AG09309 (cell line): ENCODE measurements around the gene GATAD2B.

Experiments
- DNase-seq: peaks from one replicate; pipeline ENCODE4 v3.0.0-alpha.2; 2010; ENCODE audit warnings: low read depth
- H3K4me3 ChIP-seq: 2 replicates; pipeline ENCODE4 v1.5.1; 2011; ENCODE audit warnings: mild to moderate bottlenecking, low read depth, low read length, moderate library complexity; ENCODE audit not compliant: control insufficient read depth
- TF ChIP-seq, protein P1 (sequence below): IDR thresholded peaks from 2 replicates; pipeline ENCODE4 v1.5.1; 2011; ENCODE audit warnings: mild to moderate bottlenecking, low read depth, low read length, inconsistent platforms; ENCODE audit not compliant: insufficient read depth, control insufficient read depth; ENCODE audit errors: missing control alignments

The GATAD2B gene

DNA sequence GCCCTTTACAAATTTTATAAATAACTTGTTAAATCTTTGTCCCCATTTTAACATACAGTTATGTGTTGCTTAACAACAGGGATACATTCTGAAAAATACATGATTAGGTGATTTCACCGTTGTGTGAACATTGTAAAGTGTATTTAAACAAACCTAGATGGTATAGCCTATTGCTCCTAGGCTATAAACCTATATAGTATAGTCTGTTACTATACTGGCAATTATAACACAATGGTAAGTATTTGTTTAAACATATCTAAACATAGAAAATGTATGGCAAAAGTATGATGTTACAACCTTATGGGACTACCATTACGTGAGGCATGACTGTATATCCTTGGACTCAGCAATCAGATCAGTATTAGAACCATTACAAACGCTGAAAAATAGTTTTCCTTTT is 36.6 kb downstream of the GATAD2B start:
- TF ChIP-seq, protein P1, sequence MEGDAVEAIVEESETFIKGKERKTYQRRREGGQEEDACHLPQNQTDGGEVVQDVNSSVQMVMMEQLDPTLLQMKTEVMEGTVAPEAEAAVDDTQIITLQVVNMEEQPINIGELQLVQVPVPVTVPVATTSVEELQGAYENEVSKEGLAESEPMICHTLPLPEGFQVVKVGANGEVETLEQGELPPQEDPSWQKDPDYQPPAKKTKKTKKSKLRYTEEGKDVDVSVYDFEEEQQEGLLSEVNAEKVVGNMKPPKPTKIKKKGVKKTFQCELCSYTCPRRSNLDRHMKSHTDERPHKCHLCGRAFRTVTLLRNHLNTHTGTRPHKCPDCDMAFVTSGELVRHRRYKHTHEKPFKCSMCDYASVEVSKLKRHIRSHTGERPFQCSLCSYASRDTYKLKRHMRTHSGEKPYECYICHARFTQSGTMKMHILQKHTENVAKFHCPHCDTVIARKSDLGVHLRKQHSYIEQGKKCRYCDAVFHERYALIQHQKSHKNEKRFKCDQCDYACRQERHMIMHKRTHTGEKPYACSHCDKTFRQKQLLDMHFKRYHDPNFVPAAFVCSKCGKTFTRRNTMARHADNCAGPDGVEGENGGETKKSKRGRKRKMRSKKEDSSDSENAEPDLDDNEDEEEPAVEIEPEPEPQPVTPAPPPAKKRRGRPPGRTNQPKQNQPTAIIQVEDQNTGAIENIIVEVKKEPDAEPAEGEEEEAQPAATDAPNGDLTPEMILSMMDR, result no peak
- DNase-seq, result no peak
- no peak overlapping the region for H3K4me3 ChIP-seq

DNA sequence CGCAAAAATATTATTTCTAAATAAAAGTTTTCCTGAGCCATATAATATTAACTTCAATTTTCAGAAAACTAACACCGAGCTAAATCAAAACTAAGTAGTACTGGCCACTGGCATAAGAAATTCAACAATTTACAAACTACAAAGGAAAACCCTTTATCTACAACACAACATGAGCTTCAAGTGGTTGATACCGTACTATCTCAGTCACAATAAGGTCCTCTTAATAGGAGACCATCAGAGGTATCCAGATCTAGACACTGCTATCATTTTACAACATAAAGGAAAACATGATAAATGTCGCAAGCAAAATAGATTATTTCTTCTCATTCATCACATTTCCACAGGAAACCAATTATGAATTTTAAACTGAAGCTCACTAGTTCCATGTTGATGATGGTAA is 39.5 kb downstream of the GATAD2B start:
- TF ChIP-seq, protein P1, result no peak
- DNase-seq, result no peak
- H3K4me3 ChIP-seq, result no peak overlapping the region

DNA sequence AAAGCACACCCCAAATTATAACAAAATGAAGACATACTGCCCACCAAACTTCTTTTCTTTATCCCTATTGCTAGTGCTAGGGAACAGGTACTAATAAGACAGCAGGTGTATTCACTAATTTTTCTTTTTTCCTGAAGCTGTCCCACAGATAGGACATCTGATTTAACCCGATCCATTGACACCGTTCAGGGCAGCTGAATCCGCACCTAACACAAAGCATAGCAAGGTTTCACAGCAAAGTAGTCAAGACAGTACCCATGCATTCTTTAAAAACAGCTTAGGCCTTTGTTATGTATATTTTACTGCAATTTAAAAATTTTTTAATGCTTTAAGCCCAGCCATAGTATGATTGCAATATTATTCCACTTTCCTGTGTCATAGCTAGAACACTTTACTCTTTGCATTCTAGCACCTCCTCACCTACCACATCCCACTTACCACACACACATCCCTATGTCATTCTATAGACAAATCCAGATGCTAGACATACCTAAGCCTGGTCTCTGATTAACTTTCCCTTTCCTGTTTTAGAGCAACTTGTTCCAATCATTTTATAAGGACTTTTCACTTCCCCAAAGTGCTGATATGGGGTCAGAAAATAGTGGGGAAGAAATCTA is 40.4 kb downstream of the GATAD2B start:
- TF ChIP-seq, protein P1, result no peak
- H3K4me3 ChIP-seq, result no peak overlapping the region
- no peak for DNase-seq

DNA sequence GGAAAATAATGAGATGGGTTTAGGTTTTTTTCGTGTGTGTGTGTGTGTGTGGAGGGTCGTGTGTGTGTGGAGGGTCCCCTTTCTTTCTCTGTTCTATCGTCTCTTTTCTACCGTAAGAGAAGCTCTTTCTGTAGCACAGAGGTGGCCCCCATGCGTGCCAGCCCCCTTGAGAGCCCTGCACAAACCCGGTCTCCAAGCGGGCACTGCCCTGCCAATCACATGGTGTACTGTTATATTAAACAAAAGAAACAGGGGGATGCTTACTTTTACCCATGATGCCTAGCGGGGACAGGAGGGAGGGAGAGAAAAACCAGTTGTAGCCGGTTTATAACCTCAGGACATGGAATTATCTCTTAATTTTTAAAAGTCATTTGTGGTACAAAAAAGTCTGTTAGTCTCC is 41.0 kb downstream of the GATAD2B start:
- DNase-seq, result no peak

DNA sequence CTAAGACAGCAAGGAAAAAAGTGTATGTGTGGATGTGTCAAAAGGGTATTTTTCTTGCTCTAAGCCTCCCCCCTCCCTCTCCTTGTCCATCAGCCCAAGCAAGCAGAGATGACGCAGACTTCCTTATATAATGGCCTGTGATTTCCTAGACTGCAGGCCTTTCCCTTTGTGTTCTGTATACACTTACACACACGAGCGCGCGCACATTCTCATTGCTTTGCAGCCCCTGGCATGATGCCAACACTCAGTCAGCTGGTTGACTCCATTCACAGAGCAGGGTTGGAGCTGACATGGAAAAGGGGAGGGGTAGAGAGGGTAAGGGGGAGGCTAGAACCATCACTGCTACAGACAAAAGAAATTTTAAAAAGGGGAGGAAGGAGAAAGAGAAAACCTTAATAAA is 41.8 kb downstream of the GATAD2B start:
- TF ChIP-seq, protein P1, result no peak
- H3K4me3 ChIP-seq, result no peak overlapping the region
- peak; percentile 33 for DNase-seq

More for the DNA sequence above, 41.0 kb downstream of the GATAD2B start:
- TF ChIP-seq, protein P1, result no peak
- H3K4me3 ChIP-seq, result peak overlapping the region; percentile 18

DNA sequence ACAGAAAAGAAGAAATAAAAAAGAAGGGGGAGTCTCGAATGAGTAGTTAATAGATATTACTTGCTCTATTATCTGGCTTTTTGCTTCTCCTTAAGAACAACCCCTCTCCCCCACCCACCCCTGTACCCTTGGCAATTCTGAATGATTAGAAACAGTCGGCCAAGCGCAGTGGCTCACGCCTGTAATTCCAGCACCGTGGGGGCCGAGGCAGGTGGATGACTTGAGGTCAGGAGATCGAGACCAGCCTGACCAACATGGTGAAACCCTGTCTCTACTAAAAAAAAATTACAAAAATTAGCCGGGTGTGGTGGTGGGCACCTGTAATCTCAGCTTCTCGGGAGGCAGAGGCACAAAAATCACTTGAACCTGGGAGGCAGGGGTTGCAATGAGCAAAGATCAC is 42.7 kb downstream of the GATAD2B start:
- DNase-seq, result no peak
- H3K4me3 ChIP-seq, result no peak overlapping the region
- TF ChIP-seq, protein P1, result no peak

DNA sequence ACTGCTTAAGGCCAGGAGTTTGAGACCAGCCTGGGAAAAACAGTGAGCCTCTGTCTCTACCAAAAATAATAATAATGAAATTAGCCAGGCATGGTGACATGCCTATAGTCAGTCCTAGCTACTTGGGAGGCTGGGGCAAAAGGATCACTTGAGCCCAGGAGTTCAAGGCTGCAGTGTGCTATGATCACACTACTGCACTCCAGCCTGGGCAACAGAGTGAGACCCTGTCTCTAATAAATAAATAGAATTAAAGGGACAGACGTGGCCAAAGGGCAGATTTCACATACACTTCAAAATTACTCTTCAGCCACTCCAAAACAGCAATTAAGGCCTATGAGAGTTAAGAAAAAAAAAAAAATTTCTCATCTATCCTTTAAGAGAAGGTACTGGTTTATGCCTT is 45.7 kb downstream of the GATAD2B start:
- H3K4me3 ChIP-seq, result no peak overlapping the region
- DNase-seq, result no peak
- TF ChIP-seq, protein P1, result no peak
